Stomach (tissue), 4 donors: ENCODE measurements around the gene RASGRP2.

Source experiments
- CTCF ChIP-seq, 7 experiments: fragments of 450-650 bp in 4 of 7; fragments of 200-600 bp in 3 of 7; sonication (generic) in 3 of 7; IDR thresholded peaks; one replicate each; pipeline ENCODE4 v1.5.1; 2016 to 2019; ENCODE audit warnings: antibody characterized with exemption in 7 of 7, control low read depth in 2 of 7, mild to moderate bottlenecking in 1 of 7
- EP300 ChIP-seq: sonication (generic); formaldehyde crosslinking; IDR thresholded peaks from one replicate; pipeline ENCODE4 v1.6.1; 2017; ENCODE audit warnings: antibody characterized with exemption
- POLR2A ChIP-seq, 4 donors: fragments of 450-650 bp; IDR thresholded peaks; one replicate each; pipeline ENCODE4 v1.6.1; 2016; ENCODE audit warnings: antibody characterized with exemption in 4 of 4, control low read depth in 2 of 4, mild to moderate bottlenecking in 1 of 4, moderate library complexity in 1 of 4
- POLR2AphosphoS5 ChIP-seq, 3 donors: sonication (generic); formaldehyde crosslinking; IDR thresholded peaks; one replicate each; pipeline ENCODE4 v1.6.1; 2016; ENCODE audit warnings: antibody characterized with exemption in 3 of 3

GRCh38 chr11:64753380-64754123 lies 9.6 kb upstream of the RASGRP2 start:
- TF ChIP-seq CTCF (IDR thresholded peaks at IDR 0.05) (no peak), EP300 (no peak), POLR2AphosphoS5 (IDR thresholded peaks at IDR 0.05) (no peak), POLR2A (IDR thresholded peaks at IDR 0.05) (no peak)
